AG10803 (cell line): ENCODE data around the gene NFATC1.

ENCODE experiments used
- DNase-seq: peaks from one replicate; pipeline ENCODE4 v3.0.0; 2010; ENCODE audit warnings: low read depth
- H3K4me3 ChIP-seq: 2 replicates; pipeline ENCODE4 v1.5.1; 2011; ENCODE audit warnings: mild to moderate bottlenecking, low read length, control low read depth
- CTCF ChIP-seq: conservative IDR thresholded peaks from 2 replicates; pipeline ENCODE4 v1.5.1; 2011; ENCODE audit warnings: mild to moderate bottlenecking, low read length, control low read depth, inconsistent platforms

Gene NFATC1

DNA sequence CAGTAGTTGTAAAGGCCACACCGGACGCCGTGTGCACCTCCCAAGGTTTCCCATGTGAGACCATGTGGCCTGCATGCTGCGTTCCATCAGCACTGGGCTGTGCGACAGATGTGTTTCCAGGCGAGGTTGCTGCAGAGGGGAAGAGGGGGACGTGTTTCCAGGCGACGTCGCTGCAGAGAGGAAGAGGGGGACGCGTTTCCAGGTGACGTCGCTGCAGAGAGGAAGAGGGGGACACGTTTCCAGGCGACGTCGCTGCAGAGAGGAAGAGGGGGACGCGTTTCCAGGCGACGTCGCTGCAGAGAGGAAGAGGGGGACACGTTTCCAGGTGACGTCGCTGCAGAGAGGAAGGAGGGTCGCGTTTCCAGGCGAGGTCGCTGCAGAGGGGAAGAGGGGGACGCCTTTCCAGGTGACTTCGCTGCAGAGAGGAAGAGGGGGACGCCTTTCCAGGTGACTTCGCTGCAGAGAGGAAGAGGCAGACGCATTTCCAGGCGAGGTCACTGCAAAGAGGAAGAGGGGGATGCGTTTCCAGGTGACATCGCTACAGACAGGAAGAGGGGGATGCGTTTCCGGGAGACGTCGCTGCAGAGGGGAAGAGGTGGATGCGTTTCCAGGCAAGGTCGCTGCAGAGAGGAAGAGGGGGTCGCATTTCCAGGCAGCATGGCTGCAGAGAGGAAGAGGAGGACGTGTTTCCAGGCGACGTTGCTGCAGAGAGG is 24.5 kb downstream of the NFATC1 start:
- no peak overlapping the region for H3K4me3 ChIP-seq
- no peak for TF ChIP-seq CTCF
- no peak for DNase-seq

DNA sequence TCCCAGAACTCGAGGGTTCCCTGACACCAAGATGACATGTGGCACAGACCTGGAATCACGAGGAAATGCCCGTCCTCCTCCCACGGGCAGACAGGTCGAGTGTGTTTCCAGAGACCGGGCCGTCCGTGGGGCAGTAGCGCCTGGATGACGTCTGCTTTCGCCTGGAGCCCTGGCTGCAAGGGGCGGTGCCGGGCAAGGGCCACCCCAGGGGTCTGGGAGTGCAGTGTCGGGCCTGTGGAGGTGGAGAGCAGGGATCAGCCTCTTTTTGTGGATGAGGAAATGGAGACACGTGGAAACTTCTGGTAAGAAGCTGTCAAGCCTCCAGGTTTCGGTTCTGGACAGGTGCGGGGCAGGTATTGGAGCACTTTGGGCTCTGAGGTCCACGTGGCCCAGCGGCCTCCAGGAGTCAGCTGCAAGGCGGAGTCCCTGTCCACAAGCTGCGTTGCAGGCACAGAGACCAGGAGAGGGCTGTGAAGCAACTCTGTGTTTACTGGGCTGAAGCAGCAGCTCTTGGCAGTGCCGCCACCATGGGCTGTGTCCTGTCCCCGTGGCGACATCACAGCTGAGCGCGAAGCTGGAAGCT is 25.6 kb downstream of the NFATC1 start:
- H3K4me3 ChIP-seq = no peak overlapping the region
- TF ChIP-seq CTCF = no peak
- peak; percentile 12 for DNase-seq

DNA sequence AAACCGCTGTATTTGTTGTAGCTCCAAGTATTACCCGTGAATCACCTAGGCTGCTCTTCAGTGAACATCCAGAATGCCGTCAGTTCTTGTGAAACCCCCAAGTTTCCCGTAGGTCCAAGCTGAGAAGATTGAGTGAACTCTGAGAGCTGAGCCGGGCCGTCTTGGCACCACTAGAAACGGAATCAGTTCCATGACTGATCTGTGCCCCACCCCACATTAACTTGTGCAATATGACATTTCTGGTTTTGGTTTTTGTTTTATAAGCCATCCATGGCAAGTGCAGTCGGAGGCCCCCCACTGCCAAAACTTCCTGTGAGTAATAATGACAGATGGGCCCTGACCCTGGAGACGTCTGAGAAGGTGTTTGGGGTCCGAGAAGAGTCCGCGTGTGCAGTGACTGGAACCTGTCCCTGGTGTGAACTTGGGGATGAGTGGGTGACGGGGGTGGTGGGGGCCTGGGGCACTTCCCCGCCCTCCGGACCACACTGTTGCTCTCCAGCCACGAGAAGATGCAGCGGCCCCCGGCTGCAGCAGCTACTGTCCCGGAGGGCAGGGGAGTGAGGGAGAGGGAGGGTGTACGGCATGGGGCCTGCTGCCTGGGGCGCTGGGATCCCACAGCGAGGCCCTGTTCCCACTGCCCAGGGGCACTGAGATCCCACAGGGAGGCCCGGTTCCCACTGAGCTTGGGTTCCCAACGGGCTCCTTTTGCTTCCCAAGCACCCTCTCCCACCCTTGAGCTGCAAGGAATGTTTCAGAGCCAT is 26.5 kb downstream of the NFATC1 start:
- no peak for TF ChIP-seq CTCF
- DNase-seq = peak; percentile 78
- H3K4me3 ChIP-seq = no peak overlapping the region

DNA sequence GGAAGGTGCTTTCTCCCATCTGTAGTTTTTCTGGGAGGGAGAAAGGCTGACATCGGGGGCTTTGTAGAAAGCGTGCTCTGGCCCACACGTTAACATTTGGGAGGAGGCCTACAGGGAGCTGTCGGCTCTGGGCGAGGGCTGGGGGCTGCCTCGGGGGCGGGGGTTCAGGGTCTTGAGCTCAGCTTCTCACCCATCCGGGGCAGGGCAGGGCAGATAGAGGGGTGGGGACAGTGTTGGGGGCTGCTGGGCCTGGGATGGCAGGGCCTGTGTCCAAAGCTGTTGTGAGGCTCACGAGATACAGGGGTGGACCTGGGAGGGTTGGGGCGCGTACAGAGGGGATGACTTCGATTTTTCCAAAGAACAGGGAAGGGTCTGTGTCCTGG is 27.0 kb downstream of the NFATC1 start:
- no peak for TF ChIP-seq CTCF
- no peak overlapping the region for H3K4me3 ChIP-seq
- no peak for DNase-seq

DNA sequence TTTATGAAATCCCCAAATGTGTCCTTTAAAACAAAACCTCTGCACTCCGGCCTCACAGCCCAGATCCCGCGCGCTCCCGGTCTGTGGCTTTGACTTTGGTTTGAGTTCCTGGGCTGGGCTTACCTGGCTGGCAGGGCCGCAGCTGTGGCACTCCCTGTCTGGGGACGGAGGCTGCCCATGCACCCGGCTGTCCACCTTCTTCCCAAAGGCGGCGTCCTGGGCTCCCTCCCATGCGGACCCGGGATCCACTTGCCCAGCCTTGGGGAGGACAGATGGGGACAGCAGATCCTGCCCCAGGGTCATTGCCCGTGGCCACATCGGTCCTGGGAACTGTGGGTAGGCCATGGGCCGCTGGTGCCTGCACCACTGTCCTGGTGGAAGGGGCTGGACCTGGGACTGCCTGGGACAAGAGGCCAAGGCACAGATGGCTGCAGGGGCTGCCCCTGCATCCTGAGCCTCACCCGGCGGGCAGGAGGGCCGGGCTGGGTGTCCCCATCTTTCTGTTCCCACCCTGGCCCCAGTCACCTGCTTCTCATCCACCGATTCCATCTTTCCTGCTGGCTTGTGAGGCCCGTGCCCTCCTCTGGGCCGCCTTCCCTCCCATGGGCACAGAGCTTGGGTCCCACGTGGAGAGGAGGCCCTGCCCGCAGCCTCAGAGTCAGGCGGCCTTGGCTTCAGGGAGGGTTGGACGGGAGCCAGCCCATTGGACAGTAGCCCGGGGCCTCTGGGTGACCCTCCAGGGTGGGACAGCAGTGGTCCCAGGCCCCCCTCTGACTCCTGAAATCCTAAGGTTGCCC is 27.7 kb downstream of the NFATC1 start:
- no peak for TF ChIP-seq CTCF
- no peak for DNase-seq
- H3K4me3 ChIP-seq = no peak overlapping the region

- DNase-seq = no peak
- no peak overlapping the region for H3K4me3 ChIP-seq
- no peak for TF ChIP-seq CTCF
Measured at GRCh38 chr18:79424008-79424565, 28.4 kb downstream of the NFATC1 start.
